AG08395 (cell line): ENCODE measurements around the gene SEMA3C.
A peak's percentile ranks its signal among the peaks of the same experiment; 100 is the strongest.

ENCODE experiments used
- DNase-seq: peaks from one replicate; pipeline ENCODE4 v3.0.0; 2012; ENCODE audit warnings: mixed read lengths, low spot score

Gene SEMA3C

GRCh38 chr7:80736371-80737125 lies 182.3 kb downstream of the SEMA3C start:
- no peak for DNase-seq

GRCh38 chr7:80735330-80735729 lies 183.5 kb downstream of the SEMA3C start:
- no peak for DNase-seq

- no peak for DNase-seq
Measured at GRCh38 chr7:80734011-80734410, 184.8 kb downstream of the SEMA3C start.

GRCh38 chr7:80733333-80733915 lies 185.4 kb downstream of the SEMA3C start:
- no peak for DNase-seq

GRCh38 chr7:80732630-80733029 lies 186.2 kb downstream of the SEMA3C start:
- DNase-seq, result no peak

- no peak for DNase-seq
Measured at GRCh38 chr7:80731281-80731680, 187.6 kb downstream of the SEMA3C start.

GRCh38 chr7:80729591-80730320 lies 189.1 kb downstream of the SEMA3C start:
- peak; percentile 59 for DNase-seq

GRCh38 chr7:80726666-80727065 lies 192.2 kb downstream of the SEMA3C start:
- no peak for DNase-seq

- no peak for DNase-seq
Measured at GRCh38 chr7:80725181-80725611, 193.7 kb downstream of the SEMA3C start.

GRCh38 chr7:80724249-80724871 lies 194.5 kb downstream of the SEMA3C start:
- DNase-seq, result peak; percentile 64

GRCh38 chr7:80722616-80723195 lies 196.1 kb downstream of the SEMA3C start:
- DNase-seq, result peak; percentile 91

- DNase-seq, result peak; percentile 62
Measured at GRCh38 chr7:80721883-80722615, 196.8 kb downstream of the SEMA3C start.

GRCh38 chr7:80720146-80720545 lies 198.7 kb downstream of the SEMA3C start:
- no peak for DNase-seq

GRCh38 chr7:80719261-80719660 lies 199.6 kb downstream of the SEMA3C start:
- peak; percentile 52 for DNase-seq

GRCh38 chr7:80711531-80711930 lies 207.3 kb downstream of the SEMA3C start:
- peak; percentile 59 for DNase-seq

GRCh38 chr7:80708123-80708522 lies 210.7 kb downstream of the SEMA3C start:
- DNase-seq, result no peak

- no peak for DNase-seq
Measured at GRCh38 chr7:80707318-80707717, 211.5 kb downstream of the SEMA3C start.

- no peak for DNase-seq
Measured at GRCh38 chr7:80705130-80705781, 213.6 kb downstream of the SEMA3C start.

- DNase-seq, result no peak
Measured at GRCh38 chr7:80703272-80703671, 215.6 kb downstream of the SEMA3C start.

- no peak for DNase-seq
Measured at GRCh38 chr7:80699721-80700256, 219.1 kb downstream of the SEMA3C start.
